Testis (tissue), 3 donors: ENCODE measurements around the gene MISP. TPM values are rescaled to one million over a fixed set of nuclear protein-coding genes. Genes with fewer than 3 reads are reported as not detected.
A peak's percentile ranks its signal among the peaks of the same experiment; 100 is the strongest.

ENCODE experiments used
- DNase-seq: peaks from one replicate; pipeline ENCODE4 v3.0.0-alpha.2; 2019
- H3K27ac ChIP-seq, 2 donors: fragments of 200-600 bp; sonication (generic); one replicate each; pipeline ENCODE4 v1.5.1; 2019
- H3K27me3 ChIP-seq: fragments of 200-600 bp; sonication (generic); one replicate; pipeline ENCODE4 v1.5.1; 2019
- H3K36me3 ChIP-seq: fragments of 200-600 bp; sonication (generic); one replicate; pipeline ENCODE4 v1.5.1; 2017; ENCODE audit warnings: low read depth; ENCODE audit errors: missing control alignments
- H3K4me1 ChIP-seq: fragments of 200-600 bp; sonication (generic); one replicate; pipeline ENCODE4 v1.5.1; 2019
- H3K4me3 ChIP-seq, 2 donors: fragments of 200-600 bp; sonication (generic); one replicate each; pipeline ENCODE4 v1.5.1; 2017 to 2019
- H3K9me3 ChIP-seq: fragments of 200-600 bp; sonication (generic); one replicate; pipeline ENCODE4 v1.5.1; 2017
- CTCF ChIP-seq, 3 experiments: fragments of 450-650 bp in 2 of 3; fragments of 200-600 bp in 1 of 3; sonication (generic) in 1 of 3; IDR thresholded peaks; one replicate each; pipeline ENCODE4 v1.5.1; 2016 to 2019; ENCODE audit warnings: antibody characterized with exemption in 3 of 3, mild to moderate bottlenecking in 2 of 3, moderate library complexity in 1 of 3
- POLR2A ChIP-seq: fragments of 450-650 bp; IDR thresholded peaks from one replicate; pipeline ENCODE4 v1.6.1; 2017; ENCODE audit warnings: antibody characterized with exemption, mild to moderate bottlenecking, moderate library complexity
- WGBS, 2 donors: methylation state at CpG; one replicate each; pipeline ENCODE4 v1.1.5; 2018; 5-methylcytosine and 5-hydroxymethylcytosine counted together
- intact Hi-C: fragments of 100-400 bp; cut with DNase I; formaldehyde crosslinking; loops from one replicate; pipeline ENCODE4 v1.15.1; 2023; ENCODE audit warnings: low total_unique reads
- polyA plus RNA-seq: library from polyadenylated mRNA; stranded (reverse); fragments of 350-450 nt; fragmentation: Illumina TruSeq; extraction: RNeasy Lipid Tissue Mini Kit (QIAGEN cat#74804); gene quantifications from one replicate; pipeline ENCODE4 v1.2.3, GENCODE V29; 2014; ENCODE audit warnings: low read depth, low replicate concordance; ENCODE audit not compliant: insufficient read depth
- total RNA-seq, 2 donors: library from RNA; depleted of rRNA; stranded (reverse); fragments of >200 nt; gene quantifications; one replicate each; pipeline ENCODE4 v1.2.3, GENCODE V29; 2016

MISP gene
- total and polyA plus RNA-seq, 3 donors from 2014 or later, result 1.1 to 3.1 (median 1.1) TPM

GRCh38 chr19:803099-803561 lies 52.2 kb downstream of the MISP start:
- H3K36me3 ChIP-seq, result no peaks in the 10 kb centered on the region
- 66 to 82% methylated on average over 15 to 17 of the region's 17 CpGs for WGBS, 2 donors
- H3K9me3 ChIP-seq, result no peaks in the 10 kb centered on the region
- H3K27ac ChIP-seq, result peak overlapping the region in 1 of 2 donors; percentile 51
- no peak for TF ChIP-seq CTCF (IDR thresholded peaks at IDR 0.05)
- no peak for TF ChIP-seq POLR2A
- peaks cover 60% of the 10 kb centered on the region for H3K4me1 ChIP-seq
- no peaks in the 10 kb centered on the region for H3K27me3 ChIP-seq
- no peak overlapping the region for H3K4me3 ChIP-seq
- DNase-seq, result no peak
- intact Hi-C loops, result no loop called here

GRCh38 chr19:803686-804418 lies 52.9 kb downstream of the MISP start:
- intact Hi-C loops, result no loop called here
- H3K4me1 ChIP-seq, result peaks cover 55% of the 10 kb centered on the region
- TF ChIP-seq POLR2A (no peak), CTCF (IDR thresholded peaks at IDR 0.05) (no peak)
- H3K27ac ChIP-seq, result no peak overlapping the region
- H3K4me3 ChIP-seq, result no peak overlapping the region
- no peaks in the 10 kb centered on the region for H3K9me3 ChIP-seq
- H3K36me3 ChIP-seq, result no peaks in the 10 kb centered on the region
- WGBS, 2 donors, result 74 to 78% methylated on average over 21 to 31 of the region's 31 CpGs
- no peaks in the 10 kb centered on the region for H3K27me3 ChIP-seq
- no peak for DNase-seq

- H3K36me3 ChIP-seq, result no peaks in the 10 kb centered on the region
- H3K4me1 ChIP-seq, result peaks cover 48% of the 10 kb centered on the region
- 89 to 90% methylated on average over 27 to 53 of the region's 53 CpGs for WGBS, 2 donors
- H3K9me3 ChIP-seq, result no peaks in the 10 kb centered on the region
- no peak overlapping the region for H3K4me3 ChIP-seq
- no peak overlapping the region for H3K27ac ChIP-seq
- no peaks in the 10 kb centered on the region for H3K27me3 ChIP-seq
- DNase-seq, result no peak
- intact Hi-C loops, result no loop called here
- TF ChIP-seq POLR2A (no peak), CTCF (IDR thresholded peaks at IDR 0.05) (no peak)
Measured at GRCh38 chr19:804419-805165, 53.7 kb downstream of the MISP start.

- intact Hi-C loops, result no loop called here
- H3K27me3 ChIP-seq, result no peaks in the 10 kb centered on the region
- no peaks in the 10 kb centered on the region for H3K36me3 ChIP-seq
- DNase-seq, result no peak
- WGBS, 2 donors, result 50 to 74% methylated on average over 13 to 32 of the region's 33 CpGs
- H3K4me3 ChIP-seq, result no peak overlapping the region
- H3K27ac ChIP-seq, result no peak overlapping the region
- TF ChIP-seq POLR2A (no peak), CTCF (IDR thresholded peaks at IDR 0.05) (peak in 2 of 3 experiments; percentile 14 to 53)
- no peaks in the 10 kb centered on the region for H3K9me3 ChIP-seq
- H3K4me1 ChIP-seq, result peaks cover 42% of the 10 kb centered on the region
Measured at GRCh38 chr19:805166-805551, 54.2 kb downstream of the MISP start.
